PC-9 (cell line): ENCODE measurements around the gene TMEM139.

Experiments used
- CTCF ChIP-seq: fragments of 200-600 bp; sonication (generic); conservative IDR thresholded peaks from 2 replicates; pipeline ENCODE4 v1.6.1; 2017; ENCODE audit warnings: mixed run types, antibody characterized with exemption, mild to moderate bottlenecking, moderate library complexity
- EZH2 ChIP-seq: fragments of 200-600 bp; sonication (generic); IDR thresholded peaks from 2 replicates; pipeline ENCODE4 v1.8.0; 2017; ENCODE audit warnings: antibody characterized with exemption, low read depth

GRCh38 chr7:143290293-143290692, 5.5 kb downstream of the TMEM139 start:
- TF ChIP-seq CTCF, result no peak
- TF ChIP-seq EZH2, result no peak
